HG03159 (cell line): ENCODE results near the gene CACHD1.

Experiments used
- ATAC-seq: cut with Tn5 transposase; IDR thresholded peaks from one replicate; pipeline ENCODE4 v1.9.1; 2021; ENCODE audit warnings: mild to moderate bottlenecking, moderate library complexity; ENCODE audit not compliant: unreplicated experiment

Gene CACHD1

DNA sequence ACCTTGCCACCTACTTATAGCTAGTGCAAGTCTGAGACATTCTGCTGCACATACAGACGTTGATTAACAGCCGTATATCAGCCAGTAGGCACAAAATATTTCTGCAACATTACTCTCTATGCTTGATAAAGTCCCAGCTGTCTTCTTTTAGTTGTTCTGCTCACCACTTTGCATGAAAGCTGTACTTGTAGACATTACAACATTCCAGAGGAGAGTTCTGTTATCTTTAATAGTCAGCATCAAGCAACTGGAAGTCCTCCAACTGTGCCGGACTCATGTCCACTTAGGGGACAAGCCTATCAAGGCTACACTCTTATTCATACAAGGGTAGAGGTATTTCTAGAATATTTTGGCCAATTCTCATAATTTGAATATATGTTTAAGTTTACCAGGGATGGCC is 50.0 kb downstream of the CACHD1 start:
- no peak for ATAC-seq

DNA sequence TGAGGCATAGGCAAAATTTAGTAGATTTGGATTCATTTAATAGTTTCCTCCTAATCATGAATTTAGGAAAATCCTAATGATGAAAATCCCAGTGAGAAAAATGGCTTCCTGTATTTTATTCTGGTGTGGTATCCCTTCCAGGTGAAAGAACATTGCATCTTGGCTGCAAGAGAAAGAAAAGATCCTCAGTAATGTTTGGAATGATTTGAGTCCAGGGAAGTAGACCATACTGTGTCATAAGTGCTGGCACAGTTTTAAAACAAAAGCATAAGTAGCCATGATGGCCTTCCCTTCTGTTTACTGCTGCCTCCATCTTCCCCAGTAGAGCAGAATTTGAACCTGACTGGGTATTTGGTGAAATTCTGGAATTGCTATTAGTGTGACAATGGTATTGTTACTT is 52.8 kb downstream of the CACHD1 start:
- ATAC-seq = no peak

DNA sequence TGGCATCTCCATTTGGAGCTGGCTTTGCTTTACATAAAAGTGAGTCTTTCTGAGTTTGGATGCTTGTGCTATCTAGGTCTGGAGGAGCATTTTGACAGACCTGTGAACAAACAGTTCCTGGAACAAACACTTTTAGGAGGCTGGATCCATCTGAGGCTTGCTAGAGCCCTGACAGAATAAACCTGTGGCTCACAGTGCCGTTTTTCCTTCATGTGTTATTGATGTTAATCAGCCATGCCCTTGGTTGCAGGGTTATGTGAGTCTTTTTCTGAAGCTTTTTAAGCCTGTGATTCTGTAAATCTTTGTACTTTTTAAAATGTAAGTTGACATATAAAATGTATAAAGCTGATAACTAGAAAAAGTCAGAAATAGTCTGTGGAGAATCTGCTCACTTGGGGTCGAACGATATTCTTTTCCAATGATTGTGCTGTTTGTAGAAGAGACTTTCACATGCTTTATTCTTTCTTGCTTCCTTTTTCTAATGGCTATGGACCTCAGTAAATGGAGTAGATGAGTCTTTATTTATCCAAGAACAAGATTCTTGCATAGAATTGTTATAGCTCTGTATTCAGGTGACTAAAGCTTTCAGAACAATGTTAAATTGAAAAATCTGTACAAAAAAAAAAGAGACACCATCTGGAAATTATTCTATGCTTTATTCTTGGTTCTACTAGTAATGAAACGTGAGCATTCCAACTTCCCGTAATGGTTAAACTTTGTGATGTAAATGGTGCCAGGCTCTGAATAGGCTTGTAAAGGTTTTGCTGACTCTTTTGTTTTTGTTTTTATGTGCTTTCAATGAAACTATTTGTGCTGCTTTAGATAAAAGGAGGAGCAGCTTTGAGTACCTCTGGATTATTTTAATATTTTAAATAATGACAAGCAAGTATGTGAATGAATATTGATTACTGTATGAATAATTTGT is 53.7 kb downstream of the CACHD1 start:
- ATAC-seq = no peak

DNA sequence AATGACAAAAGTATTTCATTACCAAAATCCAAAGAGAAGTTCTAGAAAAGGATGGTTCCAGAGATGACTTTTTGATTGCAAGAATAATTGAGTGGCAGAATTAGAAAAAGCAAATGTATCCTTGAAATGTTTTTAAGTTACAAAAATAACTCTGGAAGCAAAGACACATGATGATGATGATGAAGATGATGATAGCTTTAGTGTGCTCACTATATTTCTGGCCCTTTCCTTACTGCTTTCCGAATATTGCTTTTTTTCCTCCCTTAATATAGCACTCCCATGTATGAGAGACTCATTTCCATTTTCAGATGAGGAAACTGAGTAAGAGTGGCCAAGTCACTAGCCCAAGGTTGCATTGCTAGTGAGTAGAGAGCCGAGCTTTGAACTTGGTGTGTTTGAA is 54.7 kb downstream of the CACHD1 start:
- no peak for ATAC-seq

DNA sequence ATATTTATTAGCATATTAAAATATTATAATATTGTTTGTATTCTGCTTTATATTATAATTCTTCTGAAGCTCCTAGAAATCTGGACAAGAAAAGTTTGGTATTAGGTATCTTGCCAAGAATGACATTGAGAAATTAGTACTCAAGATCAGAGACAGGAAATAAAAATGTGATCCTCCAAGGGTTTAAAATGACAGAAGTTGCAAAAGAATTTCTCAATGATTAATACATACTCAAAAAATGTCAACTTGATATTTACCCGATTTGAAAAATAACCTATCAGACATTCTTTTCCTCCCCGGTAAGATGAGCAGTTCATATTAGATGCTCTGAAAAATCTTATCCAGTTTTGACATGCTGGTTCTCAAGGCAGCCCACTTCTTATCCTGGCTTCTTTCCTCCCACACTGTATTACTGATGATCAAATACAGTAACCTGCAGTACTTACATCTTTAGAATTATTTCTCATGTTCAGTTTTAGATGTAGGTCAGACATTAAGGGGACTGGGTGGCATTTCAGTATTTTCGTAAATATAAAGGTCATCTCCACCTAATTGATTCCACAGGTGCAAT is 55.3 kb downstream of the CACHD1 start:
- ATAC-seq = no peak

DNA sequence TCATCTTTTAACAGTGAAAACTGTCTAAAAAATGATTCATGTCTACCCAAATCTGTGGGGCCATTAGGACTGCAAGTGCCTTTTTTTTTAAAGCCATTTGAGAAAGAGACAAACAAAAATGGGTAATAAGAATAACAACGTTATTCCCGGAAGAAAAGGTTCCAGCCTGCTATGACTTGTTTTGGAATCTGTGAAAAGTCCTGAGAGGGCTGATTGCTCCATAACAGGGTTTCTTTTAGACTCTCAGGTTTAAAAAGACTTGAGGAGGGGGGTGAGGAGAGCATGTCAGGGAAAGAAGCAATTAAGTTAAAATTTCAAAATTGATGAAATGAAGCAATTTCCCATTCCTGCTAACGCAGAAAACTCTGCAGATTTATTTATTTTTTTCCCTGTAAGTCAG is 56.4 kb downstream of the CACHD1 start:
- ATAC-seq = no peak

DNA sequence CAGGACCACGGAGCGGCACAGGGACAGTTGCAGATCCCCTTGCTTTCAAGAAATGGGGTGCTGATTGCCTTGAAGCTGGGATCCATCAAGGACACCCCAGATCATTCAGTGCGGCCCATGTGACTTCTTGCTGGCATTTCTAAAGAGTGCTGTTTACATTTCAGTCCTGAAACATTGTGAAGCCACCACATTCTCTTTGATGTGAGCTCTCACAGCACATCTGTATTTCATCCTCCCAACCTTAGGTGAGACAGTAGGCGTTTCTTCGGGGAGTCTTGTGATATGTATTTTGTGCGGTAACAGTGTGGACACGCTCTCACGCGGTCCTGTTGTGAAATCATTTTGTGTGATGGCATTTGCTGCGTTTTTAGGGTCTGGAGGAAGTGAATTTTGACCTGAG is 57.2 kb downstream of the CACHD1 start:
- ATAC-seq = no peak

DNA sequence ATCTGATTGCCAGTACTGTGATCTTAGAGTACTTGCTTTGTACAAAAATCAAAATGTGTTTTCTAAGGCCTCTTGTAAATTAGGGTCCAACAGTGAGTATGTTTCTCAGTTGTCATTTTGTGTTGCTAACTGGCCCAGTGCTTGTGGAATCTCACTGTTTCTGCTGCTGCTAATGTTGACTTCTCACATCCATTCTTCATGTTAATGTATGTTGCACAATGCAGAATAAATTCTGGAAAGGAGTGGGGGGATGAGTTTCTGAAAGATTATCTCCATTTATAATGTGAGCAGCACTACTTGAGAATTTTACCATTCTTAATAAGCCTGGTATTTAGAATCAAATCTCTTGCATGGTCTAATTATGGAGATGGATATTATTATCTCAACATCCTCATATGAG is 57.9 kb downstream of the CACHD1 start:
- ATAC-seq = no peak

DNA sequence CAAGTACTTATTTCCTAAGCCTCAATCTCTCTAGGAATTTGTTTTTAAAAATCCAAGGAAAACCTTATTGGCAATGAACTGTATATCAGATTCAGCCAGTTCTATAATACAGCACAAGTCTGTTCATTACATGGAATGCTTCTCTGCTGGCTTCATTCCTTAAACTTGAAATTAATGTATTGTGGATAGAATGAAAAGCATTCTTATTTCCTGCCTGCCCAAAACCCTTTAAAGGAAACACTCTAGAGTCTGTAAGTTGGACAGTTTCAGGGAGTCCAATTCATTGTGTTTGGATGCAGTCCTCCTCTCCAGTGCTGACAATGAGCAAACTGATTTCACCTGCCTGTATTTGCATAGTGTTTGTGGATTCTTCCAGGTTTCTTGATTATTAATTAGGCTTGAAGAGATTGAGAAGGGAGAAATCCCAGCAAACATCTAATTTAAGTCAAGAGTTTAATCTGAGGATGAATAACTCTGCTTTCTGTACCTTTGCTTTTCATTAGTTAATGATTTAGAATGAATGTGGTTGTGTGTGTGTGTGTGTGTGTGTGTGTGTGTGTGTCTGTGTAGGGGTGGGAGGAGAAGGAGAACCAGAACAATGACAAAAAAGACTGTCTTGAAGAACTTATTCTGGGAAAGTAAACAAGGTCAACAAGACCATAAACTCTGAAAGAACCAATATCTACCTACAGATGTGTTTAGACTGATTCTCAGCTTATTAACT is 61.2 kb downstream of the CACHD1 start:
- no peak for ATAC-seq

DNA sequence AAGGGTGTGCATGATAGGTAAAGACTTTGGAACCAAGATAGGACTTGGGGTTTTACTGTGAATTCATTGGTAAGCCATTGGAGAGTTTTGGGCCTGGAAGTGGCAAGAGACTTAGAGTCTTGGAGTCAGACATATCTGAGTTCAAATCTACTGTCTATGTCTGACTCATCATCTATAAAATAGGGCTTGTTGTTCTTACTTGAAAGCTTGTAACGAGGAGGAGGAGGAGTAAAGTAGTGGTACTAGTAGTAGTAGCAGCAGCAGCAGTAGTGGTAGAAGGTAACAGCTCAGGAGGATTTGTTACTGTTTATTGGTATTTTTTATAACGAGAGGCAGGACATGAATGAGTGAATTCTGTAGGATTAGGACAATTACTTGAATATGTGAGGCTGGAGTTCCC is 62.7 kb downstream of the CACHD1 start:
- ATAC-seq = no peak

DNA sequence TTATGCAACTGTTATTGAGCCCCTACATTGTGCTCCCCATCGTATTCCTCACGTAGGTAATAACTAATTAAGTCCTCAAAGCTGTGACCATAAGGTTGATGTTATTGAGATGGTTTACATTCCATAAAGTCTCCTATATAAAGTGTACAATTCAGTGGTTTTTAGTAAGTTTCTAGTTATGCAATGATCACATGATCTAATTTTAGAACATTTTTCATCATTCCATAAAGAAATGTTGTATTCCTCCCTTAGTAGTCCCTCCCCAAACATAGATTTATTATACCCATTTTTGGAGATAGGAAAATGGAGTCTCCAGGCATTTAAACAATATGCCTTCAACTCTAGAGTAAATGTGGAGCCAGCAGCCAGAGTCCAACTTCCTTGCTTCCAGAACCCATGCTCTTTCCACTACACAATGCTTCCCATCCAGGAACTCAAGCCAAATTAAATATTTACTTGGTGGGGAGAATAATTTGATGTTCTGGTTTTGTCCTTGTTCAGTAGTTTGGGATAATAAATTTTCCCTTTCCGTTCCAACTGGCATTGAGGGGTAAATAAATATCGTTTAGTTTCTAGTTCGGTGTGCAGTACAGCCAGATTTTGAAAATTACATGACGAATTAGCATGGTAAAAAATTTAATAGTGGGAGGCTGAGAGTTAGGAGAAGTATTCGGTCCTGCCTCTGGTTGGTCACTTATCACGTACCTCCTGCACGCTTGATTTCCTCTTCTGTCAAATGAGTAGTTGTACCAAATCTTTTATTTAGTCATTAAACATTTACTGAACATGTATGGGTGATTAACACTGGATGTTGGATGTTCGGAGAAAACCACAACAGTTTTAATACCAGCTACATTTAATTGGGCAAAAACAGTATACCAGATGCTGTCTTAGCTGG is 66.3 kb downstream of the CACHD1 start:
- no peak for ATAC-seq

DNA sequence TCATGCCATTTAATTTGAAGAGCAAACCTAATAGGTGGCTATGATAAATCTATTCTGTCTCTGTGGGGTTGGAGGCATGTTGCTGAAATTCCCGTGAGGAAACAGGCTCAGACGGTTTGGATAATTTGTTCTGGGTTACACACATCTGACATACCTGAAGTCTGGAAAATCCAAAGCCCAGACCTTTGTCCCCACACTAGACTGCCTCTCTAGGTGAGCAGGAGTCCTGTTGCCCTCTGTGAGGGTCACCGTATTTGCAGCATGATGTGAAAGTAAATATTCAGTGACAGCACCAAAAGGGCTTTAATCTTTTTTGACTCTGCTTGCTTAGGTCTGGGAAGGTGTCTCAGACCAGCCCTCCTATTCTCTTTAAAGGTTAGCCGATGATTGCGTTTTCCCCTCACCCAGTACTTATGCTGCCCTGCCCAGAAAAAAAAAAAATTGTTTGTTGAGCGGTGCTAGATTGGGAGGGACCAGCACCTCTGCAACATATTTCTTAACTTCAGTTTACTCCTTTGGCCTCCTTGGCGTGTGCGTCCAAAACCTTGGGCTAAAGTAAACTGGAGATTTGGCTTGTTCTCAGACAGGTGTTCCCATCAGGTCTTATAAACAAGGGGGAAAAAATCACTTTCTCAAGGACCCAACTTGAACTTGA is 67.0 kb downstream of the CACHD1 start:
- ATAC-seq = no peak

DNA sequence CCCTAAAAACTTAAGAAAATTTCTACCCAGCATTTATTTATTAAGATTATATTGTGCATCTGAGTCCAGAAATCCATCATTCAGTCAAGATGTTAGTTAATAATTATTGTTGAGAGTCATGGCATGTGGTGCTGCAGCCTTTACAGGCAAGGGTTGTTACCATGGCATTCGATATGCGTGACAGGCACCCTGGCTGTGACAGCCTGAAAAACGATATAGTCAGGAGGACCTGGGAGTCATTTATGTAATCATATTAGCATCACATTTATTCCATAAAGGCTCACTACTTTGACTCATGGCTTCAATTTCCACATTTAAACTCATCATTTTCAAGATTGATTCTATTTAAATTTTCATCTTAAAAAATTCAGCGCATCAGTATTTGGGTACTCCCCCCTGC is 68.0 kb downstream of the CACHD1 start:
- ATAC-seq = no peak

DNA sequence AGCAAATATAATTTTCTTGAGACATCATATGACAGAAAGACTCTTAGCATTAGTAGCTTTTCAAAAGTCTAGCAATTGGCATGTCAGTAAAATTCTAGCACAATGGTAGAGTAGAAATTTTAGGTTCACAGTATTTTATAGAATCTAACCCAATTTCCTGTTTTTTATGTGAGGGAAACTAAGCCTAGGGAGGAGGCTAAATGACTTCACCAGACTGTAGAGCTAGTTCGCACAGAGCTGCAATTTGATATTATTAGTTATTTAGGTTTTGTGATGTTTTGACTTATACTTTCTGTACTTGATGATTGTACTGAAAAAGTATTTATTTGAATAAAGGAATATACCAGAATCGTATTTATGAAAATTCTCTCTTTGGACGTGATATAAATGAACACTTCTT is 68.5 kb downstream of the CACHD1 start:
- ATAC-seq = no peak

DNA sequence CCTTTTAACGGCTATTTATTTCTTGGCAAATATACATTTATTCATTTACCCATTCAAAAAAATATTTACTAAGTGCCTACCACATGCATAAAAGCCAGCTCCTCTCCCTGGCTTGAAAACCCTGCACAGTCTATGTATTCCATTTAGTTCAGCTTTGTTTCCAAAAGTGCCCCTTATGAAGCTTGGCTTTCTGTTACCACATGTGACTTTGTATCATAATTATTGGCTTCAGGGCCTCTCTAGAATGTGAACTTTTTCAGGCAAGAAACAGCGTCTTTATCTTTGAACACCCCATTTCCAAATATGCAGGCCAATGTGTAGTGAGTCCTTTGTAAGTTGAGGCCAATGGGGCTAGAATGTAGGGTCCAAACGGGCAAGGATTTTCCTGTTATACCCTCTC is 69.4 kb downstream of the CACHD1 start:
- no peak for ATAC-seq

DNA sequence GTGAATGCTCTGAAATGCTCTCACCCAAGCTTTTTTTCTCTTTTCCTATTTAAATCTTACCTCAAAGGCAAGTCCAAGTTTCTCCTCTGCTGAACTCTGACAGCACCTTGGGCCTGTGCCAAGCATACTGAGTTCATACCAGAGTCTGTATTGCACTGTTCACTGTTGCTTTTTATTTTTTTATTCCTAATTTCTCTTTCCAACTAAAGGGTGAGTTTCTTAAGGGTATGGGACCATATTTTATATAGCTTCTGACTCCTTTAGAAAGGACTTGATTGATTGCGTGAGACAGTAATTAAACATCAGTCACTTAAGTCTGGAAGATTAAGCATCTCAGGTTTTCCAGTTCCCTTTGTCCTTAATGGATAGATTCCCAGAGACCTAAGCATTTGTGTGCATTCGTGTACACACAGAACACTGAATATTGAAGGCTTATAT is 69.9 kb downstream of the CACHD1 start:
- no peak for ATAC-seq

DNA sequence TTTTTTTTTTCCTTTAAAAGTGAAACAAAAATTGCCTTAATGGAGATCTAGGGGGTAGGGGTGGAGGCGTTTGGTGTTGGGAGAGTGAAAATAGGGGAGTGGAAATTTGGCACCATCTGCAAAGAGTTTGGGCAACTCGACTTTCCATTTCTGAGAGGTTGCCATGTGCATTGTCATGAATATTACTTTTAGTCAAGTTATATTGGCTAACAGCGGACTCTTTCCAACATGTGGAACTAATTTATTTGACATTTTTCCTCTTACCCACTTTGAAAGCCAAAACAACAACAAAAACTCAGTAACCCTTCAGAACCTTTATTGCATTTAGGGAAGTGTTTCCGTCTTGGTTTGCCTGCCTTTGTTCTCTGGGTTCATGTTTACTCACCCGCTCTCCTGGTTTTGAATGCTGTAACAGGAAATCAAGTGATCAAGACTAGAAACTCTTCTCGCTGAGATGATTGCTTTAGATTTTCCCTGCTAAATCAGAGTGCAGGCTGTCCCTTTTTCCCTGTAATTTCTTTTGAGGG is 70.4 kb downstream of the CACHD1 start:
- ATAC-seq = no peak

DNA sequence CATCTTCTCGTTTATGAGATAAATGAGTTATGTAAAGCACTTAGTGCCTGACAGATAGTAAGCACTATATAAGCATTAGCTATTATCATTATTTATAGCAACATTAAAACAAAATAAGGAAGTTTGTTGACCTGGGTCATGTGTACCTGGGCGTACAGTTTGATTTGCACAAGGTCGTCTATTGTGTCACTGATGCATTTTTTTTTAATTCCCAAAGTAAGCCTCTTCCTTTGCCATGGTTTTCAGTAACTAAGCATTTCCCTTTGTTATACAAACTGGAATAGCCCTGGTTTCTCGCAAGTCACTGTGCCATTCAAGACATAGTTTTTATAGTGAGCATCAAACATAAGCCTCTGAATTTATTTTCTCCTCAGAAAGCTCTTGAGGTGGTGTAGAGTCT is 72.2 kb downstream of the CACHD1 start:
- ATAC-seq = no peak

DNA sequence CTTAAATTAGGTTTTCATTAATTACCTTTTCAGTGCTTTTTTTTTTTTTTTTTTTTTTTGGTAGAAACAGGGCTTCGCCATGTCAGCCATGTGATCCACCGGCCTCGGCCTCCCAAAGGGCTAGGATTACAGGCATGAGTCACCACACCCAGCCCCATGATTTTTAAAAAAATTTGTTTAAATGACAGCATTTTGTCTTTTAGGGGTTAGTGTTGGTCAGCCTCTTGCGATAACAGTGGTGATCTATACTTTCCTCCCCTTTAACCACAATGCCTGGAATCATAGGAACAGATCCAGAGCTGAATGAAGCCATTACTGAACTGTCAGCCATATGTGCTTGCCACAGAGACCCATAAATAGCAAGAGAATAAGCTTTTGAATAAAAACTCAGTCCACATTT is 73.9 kb downstream of the CACHD1 start:
- ATAC-seq = no peak
